H1 (cell line): Measurements from ENCODE around the gene ELMO1. TPM values are rescaled to one million over a fixed set of nuclear protein-coding genes. Genes with fewer than 3 reads are reported as not detected.

ENCODE experiments used
- CTCF ChIA-PET: fragments of 300-600 bp; sonication (Branson Sonifier 250); formaldehyde crosslinking; loops from one replicate; lab custom pipeline; 2021; ENCODE audit not compliant: partially characterized antibody; lab: Charles Lee
- POLR2A ChIA-PET: fragments of 300-600 bp; sonication (Branson Sonifier 250); formaldehyde crosslinking; loops from one replicate; lab custom pipeline; 2021; ENCODE audit warnings: inconsistent platforms; ENCODE audit not compliant: partially characterized antibody; lab: Charles Lee
- DNase-seq, 2 experiments: peaks; one replicate each; pipeline versions ENCODE4 v3.0.0 to v3.0.0-alpha.2; 2010 to 2022; ENCODE audit warnings: low spot score in 2 of 2, low read depth in 1 of 2, mixed read lengths in 1 of 2
- FAIRE-seq: peaks from 2 replicates; lab custom pipeline; 2011; peaks lifted over from hg19 to GRCh38; lab: Jason Lieb, UNC
- H2AFZ ChIP-seq: 2 replicates; pipeline ENCODE4 v1.8.1; 2012; ENCODE audit warnings: low read length, inconsistent platforms
- H2AK5ac ChIP-seq: 2 replicates; pipeline ENCODE4 v1.6.1; 2013; ENCODE audit warnings: low read depth, low read length
- H2BK120ac ChIP-seq: replicated peaks from 2 replicates; pipeline ENCODE3; 2013; ENCODE audit warnings: low read depth, low read length, inconsistent platforms
- H2BK12ac ChIP-seq: 2 replicates; pipeline ENCODE4 v1.6.1; 2013; ENCODE audit warnings: low read depth, low read length
- H2BK15ac ChIP-seq: 2 replicates; pipeline ENCODE4 v1.6.1; 2013; ENCODE audit warnings: low read length
- H2BK20ac ChIP-seq: 2 replicates; pipeline ENCODE4 v1.6.1; 2013; ENCODE audit warnings: low read length
- H2BK5ac ChIP-seq: 2 replicates; pipeline ENCODE4 v1.6.1; 2013; ENCODE audit warnings: low read depth, low read length
- H3K14ac ChIP-seq: 2 replicates; pipeline ENCODE4 v1.6.1; 2013; ENCODE audit warnings: inconsistent platforms; ENCODE audit not compliant: insufficient read length
- H3K18ac ChIP-seq: 2 replicates; pipeline ENCODE4 v1.6.1; 2013; ENCODE audit warnings: low read length; ENCODE audit errors: extremely low read depth
- H3K23ac ChIP-seq: 2 replicates; pipeline ENCODE4 v1.6.1; 2013; ENCODE audit warnings: inconsistent platforms; ENCODE audit not compliant: insufficient read length
- H3K23me2 ChIP-seq: 2 replicates; pipeline ENCODE4 v1.6.1; 2013; ENCODE audit warnings: low read depth, low read length
- H3K27ac ChIP-seq: 2 replicates; pipeline ENCODE4 v1.6.1; 2011; ENCODE audit warnings: low read depth, low read length, inconsistent platforms
- H3K27me3 ChIP-seq, 4 experiments: replicated peaks in 1 of 4; 1 replicate in 1 of 4; 2 replicates in 3 of 4; pipeline versions ENCODE4 v1.6.1 to v1.8.1; 2011 to 2013; ENCODE audit warnings: low read length in 3 of 4, mild to moderate bottlenecking in 3 of 4, inconsistent platforms in 2 of 4, mixed read lengths in 2 of 4, moderate library complexity in 1 of 4; ENCODE audit not compliant: control insufficient read depth in 3 of 4, insufficient read depth in 3 of 4; ENCODE audit errors: extremely low read depth in 1 of 4
- H3K36me3 ChIP-seq, 4 experiments: 2 replicates each; pipeline versions ENCODE4 v1.6.1 to v1.8.1; 2011 to 2013; ENCODE audit warnings: mild to moderate bottlenecking in 4 of 4, low read length in 3 of 4, moderate library complexity in 2 of 4, control low read depth in 1 of 4, inconsistent platforms in 1 of 4; ENCODE audit not compliant: insufficient read depth in 4 of 4, control insufficient read depth in 2 of 4
- H3K4ac ChIP-seq: replicated peaks from 2 replicates; pipeline ENCODE3; 2013; ENCODE audit warnings: low read length, low read depth, mixed read lengths, inconsistent platforms; ENCODE audit not compliant: insufficient read length
- H3K4me1 ChIP-seq, 4 experiments: replicated peaks in 1 of 4; 1 replicate in 1 of 4; 2 replicates in 3 of 4; pipeline versions ENCODE4 v1.6.1 to v1.8.1; 2011 to 2013; ENCODE audit warnings: low read length in 3 of 4, inconsistent platforms in 2 of 4, mixed read lengths in 1 of 4; ENCODE audit not compliant: insufficient read depth in 4 of 4, control insufficient read depth in 3 of 4
- H3K4me2 ChIP-seq, 2 experiments: 2 replicates each; pipeline versions ENCODE4 v1.6.1 to v1.8.1; 2011 to 2013; ENCODE audit warnings: low read depth in 2 of 2, low read length in 2 of 2, control low read depth in 1 of 2, inconsistent platforms in 1 of 2, mild to moderate bottlenecking in 1 of 2; ENCODE audit not compliant: insufficient read depth in 1 of 2
- H3K4me3 ChIP-seq, 4 experiments: fragments of 200-600, 300-600 bp in 1 of 4; sonication (generic), shearing (Covaris generic), sonication (Bioruptor Twin) in 1 of 4; 2 replicates each; pipeline versions ENCODE4 v1.5.1 to v1.8.1; 2011 to 2016; ENCODE audit warnings: low read length in 4 of 4, low read depth in 3 of 4, control low read depth in 2 of 4, inconsistent platforms in 2 of 4, mild to moderate bottlenecking in 2 of 4, mixed read lengths in 1 of 4, moderate library complexity in 1 of 4; ENCODE audit not compliant: insufficient read depth in 2 of 4; ENCODE audit errors: extremely low read depth in 1 of 4
- H3K56ac ChIP-seq: replicated peaks from 2 replicates; pipeline ENCODE3; 2013; ENCODE audit warnings: low read depth, mild to moderate bottlenecking, mixed read lengths, low read length, inconsistent platforms; ENCODE audit not compliant: insufficient read length
- H3K79me1 ChIP-seq: 2 replicates; pipeline ENCODE4 v1.6.1; 2013; ENCODE audit warnings: low read depth, low read length, control low read depth
- H3K79me2 ChIP-seq, 2 experiments: 2 replicates each; pipeline versions ENCODE4 v1.6.1 to v1.8.1; 2012 to 2013; ENCODE audit warnings: low read length in 2 of 2, mild to moderate bottlenecking in 2 of 2, inconsistent platforms in 1 of 2; ENCODE audit not compliant: insufficient read depth in 2 of 2, control insufficient read depth in 1 of 2
- H3K9ac ChIP-seq, 4 experiments: replicated peaks in 1 of 4; 1 replicate in 1 of 4; 2 replicates in 3 of 4; pipeline versions ENCODE4 v1.6.1 to v1.8.1; 2011 to 2013; ENCODE audit warnings: low read depth in 3 of 4, low read length in 3 of 4, control low read depth in 2 of 4, mild to moderate bottlenecking in 2 of 4, moderate library complexity in 2 of 4, inconsistent platforms in 1 of 4; ENCODE audit errors: extremely low read depth in 1 of 4
- H3K9me3 ChIP-seq, 2 experiments: 2 replicates each; pipeline versions ENCODE4 v1.6.1 to v1.8.1; 2012 to 2013; ENCODE audit warnings: mild to moderate bottlenecking in 2 of 2, moderate library complexity in 2 of 2, control low read depth in 1 of 2, inconsistent platforms in 1 of 2, low read depth in 1 of 2, low read length in 1 of 2, mixed read lengths in 1 of 2; ENCODE audit not compliant: insufficient read depth in 2 of 2
- H4K20me1 ChIP-seq, 2 experiments: replicated peaks in 1 of 2; 2 replicates each; pipeline versions ENCODE3 to v1.8.1; 2011 to 2013; ENCODE audit warnings: inconsistent platforms in 2 of 2, low read length in 2 of 2, mild to moderate bottlenecking in 1 of 2; ENCODE audit not compliant: insufficient read depth in 2 of 2, control insufficient read depth in 1 of 2
- H4K5ac ChIP-seq: 2 replicates; pipeline ENCODE4 v1.6.1; 2013; ENCODE audit warnings: low read length, low read depth, mixed read lengths, inconsistent platforms; ENCODE audit not compliant: insufficient read length
- H4K8ac ChIP-seq: 2 replicates; pipeline ENCODE4 v1.8.0; 2013; ENCODE audit warnings: mild to moderate bottlenecking, moderate library complexity, low read length, inconsistent platforms; ENCODE audit not compliant: insufficient read depth; ENCODE audit errors: extremely low read depth
- H4K91ac ChIP-seq: replicated peaks from 2 replicates; pipeline ENCODE3; 2013; ENCODE audit warnings: low read length, mixed read lengths, inconsistent platforms; ENCODE audit not compliant: insufficient read length
- BRCA1 ChIP-seq: IDR thresholded peaks from 2 replicates; pipeline ENCODE4 v1.6.1; 2012; ENCODE audit warnings: low read depth, low read length, improper control_type of control experiment
- RAD21 ChIP-seq, 2 experiments: IDR thresholded peaks in 1 of 2; conservative IDR thresholded peaks in 1 of 2; 2 replicates each; pipeline ENCODE4 v1.6.1; 2011; ENCODE audit warnings: low read depth in 2 of 2, low read length in 2 of 2, improper control_type of control experiment in 1 of 2, inconsistent platforms in 1 of 2, mild to moderate bottlenecking in 1 of 2, moderate library complexity in 1 of 2
- WGBS, 2 experiments: shearing (Covaris generic) in 1 of 2; methylation state at CpG; one replicate each; pipeline versions ENCODE4 v1.1.6 to v1.1.7; 2013 to 2015; ENCODE audit warnings: low lambda C conversion rate in 2 of 2, mixed read lengths in 2 of 2, inconsistent platforms in 1 of 2, low coverage in 1 of 2, missing lambda C conversion rate in 1 of 2; ENCODE audit not compliant: insufficient replicate concordance in 2 of 2, insufficient coverage in 1 of 2, insufficient read length in 1 of 2; ENCODE audit errors: extremely low coverage in 1 of 2, missing lambda C conversion rate in 1 of 2; 5-methylcytosine and 5-hydroxymethylcytosine counted together
- polyA plus RNA-seq, 7 experiments: library from polyadenylated mRNA; depleted of rRNA in 3 of 7; stranded (reverse) in 5 of 7; unstranded in 2 of 7; fragments of >200 nt in 5 of 7; fragments of 200-250 nt in 2 of 7; gene quantifications; 1 replicate in 5 of 7; 2 replicates in 1 of 7; 4 replicates in 1 of 7; pipeline versions ENCODE4 v1.2.1 to v1.2.3, GENCODE V29; 2011 to 2013; ENCODE audit warnings: missing spikeins in 2 of 7, mixed read lengths in 2 of 7
- total RNA-seq: library from RNA; stranded (reverse); fragmentation: NEBNext Ultra II Directional; extraction: Animal tissue kit (Norgen Biotek cat#: 25700); gene quantifications from 2 replicates; pipeline ENCODE4 v1.2.1, GENCODE V29; 2021
- TF ChIP-seq, protein P1 (sequence below), 3 experiments: IDR thresholded peaks; 1 replicate in 2 of 3; 2 replicates in 1 of 3; pipeline versions ENCODE4 v1.5.1 to v1.6.1; 2011; ENCODE audit warnings: low read length in 3 of 3, mild to moderate bottlenecking in 3 of 3, inconsistent platforms in 2 of 3, low read depth in 1 of 3, moderate library complexity in 1 of 3; ENCODE audit not compliant: insufficient read depth in 1 of 3; ENCODE audit errors: control extremely low read depth in 1 of 3

Gene ELMO1
- total and polyA plus RNA-seq, 2 of the 8 experiments (the other 6 are each of a cell fraction or from before 2014, with no cell fraction given): 18.4 to 21.0 TPM

- no peak overlapping the region for H3K56ac ChIP-seq
- no peak overlapping the region for H2AK5ac ChIP-seq
- H3K9me3 ChIP-seq: no peaks in the 10 kb centered on the region; a peak in 1 of 4 replicates
- H2BK12ac ChIP-seq: no peak overlapping the region
- peak in 1 of 2 experiments; percentile 19; a peak in 1 of 4 replicates for TF ChIP-seq RAD21 (IDR thresholded peaks at IDR 0.05 in 1 of 2, conservative IDR thresholded peaks at IDR 0.05 in 1 of 2; ENCODE audit: low read depth in 2 of 2, low read length in 2 of 2)
- no peak for TF ChIP-seq BRCA1
- TF ChIP-seq, protein P1, sequence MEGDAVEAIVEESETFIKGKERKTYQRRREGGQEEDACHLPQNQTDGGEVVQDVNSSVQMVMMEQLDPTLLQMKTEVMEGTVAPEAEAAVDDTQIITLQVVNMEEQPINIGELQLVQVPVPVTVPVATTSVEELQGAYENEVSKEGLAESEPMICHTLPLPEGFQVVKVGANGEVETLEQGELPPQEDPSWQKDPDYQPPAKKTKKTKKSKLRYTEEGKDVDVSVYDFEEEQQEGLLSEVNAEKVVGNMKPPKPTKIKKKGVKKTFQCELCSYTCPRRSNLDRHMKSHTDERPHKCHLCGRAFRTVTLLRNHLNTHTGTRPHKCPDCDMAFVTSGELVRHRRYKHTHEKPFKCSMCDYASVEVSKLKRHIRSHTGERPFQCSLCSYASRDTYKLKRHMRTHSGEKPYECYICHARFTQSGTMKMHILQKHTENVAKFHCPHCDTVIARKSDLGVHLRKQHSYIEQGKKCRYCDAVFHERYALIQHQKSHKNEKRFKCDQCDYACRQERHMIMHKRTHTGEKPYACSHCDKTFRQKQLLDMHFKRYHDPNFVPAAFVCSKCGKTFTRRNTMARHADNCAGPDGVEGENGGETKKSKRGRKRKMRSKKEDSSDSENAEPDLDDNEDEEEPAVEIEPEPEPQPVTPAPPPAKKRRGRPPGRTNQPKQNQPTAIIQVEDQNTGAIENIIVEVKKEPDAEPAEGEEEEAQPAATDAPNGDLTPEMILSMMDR (IDR thresholded peaks at IDR 0.05; ENCODE audit: control extremely low read depth in 1 of 3, insufficient read depth in 1 of 3, low read depth in 1 of 3, low read length in 3 of 3): peak in 1 of 3 experiments; percentile 36; a peak in 1 of 4 replicates
- ChIA-PET CTCF (interaction anchor here (0.8 to 6.8 kb wide), 11 partner anchors 12 to 217 kb away, joined by 3 to 55 read pairs (median 4); no protein-coding TSS in a partner anchor), POLR2A (no interaction called here)
- H4K8ac ChIP-seq: no peak overlapping the region
- H4K20me1 ChIP-seq: no peaks in the 10 kb centered on the region
- H4K5ac ChIP-seq: no peak overlapping the region
- H3K27me3 ChIP-seq: no peaks in the 10 kb centered on the region; a peak in 2 of 7 replicates
- WGBS, 2 experiments: 71% methylated on average over 5 of the region's 5 CpGs; no CpG with 5 or more reads in 1 of the 2 experiments
- no peak overlapping the region for H3K4me3 ChIP-seq
- H2BK120ac ChIP-seq: no peak overlapping the region
- no peak overlapping the region for H2BK15ac ChIP-seq
- H2BK20ac ChIP-seq: no peak overlapping the region
- no peak overlapping the region for H3K23ac ChIP-seq
- no peak overlapping the region for H4K91ac ChIP-seq
- H3K4ac ChIP-seq: no peak overlapping the region
- no peak overlapping the region for H3K18ac ChIP-seq
- no peaks in the 10 kb centered on the region for H3K79me1 ChIP-seq
- H3K4me2 ChIP-seq: no peak overlapping the region
- FAIRE-seq (peak; percentile 78), DNase-seq (no peak)
- H2BK5ac ChIP-seq: no peak overlapping the region
- H3K23me2 ChIP-seq: peaks cover 11% of the 10 kb centered on the region
- H3K4me1 ChIP-seq: peaks cover 0 to 11% (median 2%) of the 10 kb centered on the region in 4 experiments; a peak in 3 of 7 replicates
- H3K36me3 ChIP-seq: no peaks in the 10 kb centered on the region
- H2AFZ ChIP-seq: no peak overlapping the region
- H3K14ac ChIP-seq: no peak overlapping the region
- H3K79me2 ChIP-seq: no peaks in the 10 kb centered on the region
- no peak overlapping the region for H3K27ac ChIP-seq
- no peak overlapping the region for H3K9ac ChIP-seq
Measured at GRCh38 chr7:37452346-37452745, 3.7 kb upstream of the ELMO1 start.
